A549 (cell line): Measurements from ENCODE around the gene NDUFC2. TPM values are rescaled to one million over a fixed set of nuclear protein-coding genes. Genes with fewer than 3 reads are reported as not detected.
"Not testable (repeated sequence)": the region's sequence is repeated elsewhere in the genome, so short reads cannot be mapped to it uniquely, and the experiment has no call there.

Experiments
- ATAC-seq, 2 experiments: fragments of 200-7000 bp in 1 of 2; fragments of >200 bp in 1 of 2; cut with Nextera tagmentation in 1 of 2; cut with Tn5 transposase in 1 of 2; 3 replicates each; pipeline versions ENCODE4 v1.8.0 to v1.9.1; 2018 to 2020; ENCODE audit warnings: mild to moderate bottlenecking in 1 of 2, moderate library complexity in 1 of 2
- CTCF ChIA-PET: fragments of 300-600 bp; sonication (Branson Sonifier 250); formaldehyde crosslinking; extraction: SDS; loops from one replicate; lab custom pipeline; 2021; ENCODE audit warnings: antibody characterized with exemption, inconsistent platforms; lab: Yijun Ruan, JAX
- POLR2A ChIA-PET: fragments of 350-600 bp; formaldehyde crosslinking; extraction: SDS; loops from one replicate; lab custom pipeline; 2021; ENCODE audit warnings: antibody characterized with exemption, inconsistent platforms; lab: Yijun Ruan, JAX
- DNase-seq, 2 experiments: peaks; one replicate each; pipeline versions ENCODE4 v3.0.0 to v3.0.0-alpha.2; 2011 to 2016; ENCODE audit warnings: low read depth in 1 of 2, low spot score in 1 of 2
- FAIRE-seq: peaks from 2 replicates; lab custom pipeline; 2011; peaks lifted over from hg19 to GRCh38; lab: Jason Lieb, UNC
- H3K27ac ChIP-seq, 2 experiments: fragments of >200 bp; sonication (Bioruptor Twin); formaldehyde crosslinking; 3 replicates each; pipeline ENCODE4 v1.5.1; 2016 to 2017
- H3K4me1 ChIP-seq: fragments of >200 bp; sonication (Bioruptor Twin); formaldehyde crosslinking; 3 replicates; pipeline ENCODE4 v1.6.1; 2016
- H3K4me2 ChIP-seq: fragments of >200 bp; sonication (Bioruptor Twin); formaldehyde crosslinking; 3 replicates; pipeline ENCODE4 v1.6.1; 2016
- H3K4me3 ChIP-seq: fragments of >200 bp; sonication (Bioruptor Twin); formaldehyde crosslinking; 3 replicates; pipeline ENCODE4 v1.5.1; 2016
- H3K9me3 ChIP-seq: fragments of >200 bp; sonication (Bioruptor Twin); formaldehyde crosslinking; 3 replicates; pipeline ENCODE4 v1.6.1; 2016
- BHLHE40 ChIP-seq: IDR thresholded peaks from 2 replicates; pipeline ENCODE4 v1.6.1; 2012; ENCODE audit warnings: low read depth, low read length, inconsistent platforms
- CBX2 ChIP-seq: fragments of 200-600 bp; sonication (generic); IDR thresholded peaks from 2 replicates; pipeline ENCODE4 v1.6.1; 2016; ENCODE audit warnings: low read depth, mild to moderate bottlenecking, borderline replicate concordance
- CBX8 ChIP-seq: fragments of 200-600 bp; sonication (generic); IDR thresholded peaks from 2 replicates; pipeline ENCODE4 v1.6.1; 2016
- CEBPB ChIP-seq, 2 experiments: fragments of >200 bp in 1 of 2; sonication (Bioruptor Twin) in 1 of 2; formaldehyde crosslinking in 1 of 2; IDR thresholded peaks; 2 replicates each; pipeline ENCODE4 v1.6.1; 2012 to 2016
- EHF ChIP-seq: fragments of 250-450 bp; sonication (Bioruptor Pico); IDR thresholded peaks from 2 replicates; pipeline ENCODE4 v1.5.0; 2020; ENCODE audit warnings: mild to moderate bottlenecking
- EHMT2 ChIP-seq: fragments of 200-600 bp; sonication (generic); IDR thresholded peaks from 2 replicates; pipeline ENCODE4 v1.6.1; 2016; ENCODE audit warnings: antibody characterized with exemption, low read depth, mild to moderate bottlenecking, moderate library complexity
- EP300 ChIP-seq, 2 experiments: fragments of >200 bp; sonication (Bioruptor Twin); formaldehyde crosslinking; IDR thresholded peaks; 2 replicates in 1 of 2; 3 replicates in 1 of 2; pipeline ENCODE4 v1.6.1; 2016 to 2017
- HDAC2 ChIP-seq: fragments of 200-600 bp; sonication (generic); IDR thresholded peaks from 2 replicates; pipeline ENCODE4 v1.6.1; 2016
- HOXA7 ChIP-seq: fragments of 250-450 bp; sonication (Bioruptor Pico); IDR thresholded peaks from 2 replicates; pipeline ENCODE4 v1.5.0; 2020; ENCODE audit warnings: mild to moderate bottlenecking, moderate library complexity
- HOXB5 ChIP-seq: fragments of 250-450 bp; sonication (Bioruptor Pico); IDR thresholded peaks from 2 replicates; pipeline ENCODE4 v1.5.0; 2020; ENCODE audit warnings: mild to moderate bottlenecking, moderate library complexity
- JUN ChIP-seq, 2 experiments: fragments of >200 bp; sonication (Bioruptor Twin); formaldehyde crosslinking; IDR thresholded peaks; 2 replicates in 1 of 2; 3 replicates in 1 of 2; pipeline ENCODE4 v1.6.1; 2016 to 2017
- MAFK ChIP-seq: fragments of 450-650 bp; IDR thresholded peaks from 2 replicates; pipeline ENCODE4 v1.6.1; 2014; ENCODE audit not compliant: partially characterized antibody
- MAZ ChIP-seq: fragments of 150-350 bp; IDR thresholded peaks from 2 replicates; pipeline ENCODE4 v1.6.1; 2014; ENCODE audit warnings: antibody characterized with exemption, low read depth, low read length, borderline replicate concordance
- NR3C1 ChIP-seq: fragments of >200 bp; sonication (Bioruptor Twin); formaldehyde crosslinking; IDR thresholded peaks from 3 replicates; pipeline ENCODE4 v1.6.1; 2017
- POLR2A ChIP-seq: IDR thresholded peaks from 2 replicates; pipeline ENCODE4 v1.6.1; 2012; ENCODE audit warnings: mild to moderate bottlenecking, low read length
- POLR2AphosphoS2 ChIP-seq: conservative IDR thresholded peaks from 2 replicates; pipeline ENCODE4 v1.6.1; 2012; ENCODE audit warnings: low read length, improper control_type of control experiment, inconsistent platforms
- RNF2 ChIP-seq: fragments of 200-600 bp; sonication (generic); IDR thresholded peaks from 2 replicates; pipeline ENCODE4 v1.6.1; 2016; ENCODE audit warnings: low read depth, mild to moderate bottlenecking, antibody characterized with exemption, moderate library complexity, borderline replicate concordance
- SREBF2 ChIP-seq: fragments of 450-650 bp; IDR thresholded peaks from 2 replicates; pipeline ENCODE4 v1.6.1; 2014; ENCODE audit warnings: mild to moderate bottlenecking, moderate library complexity
- ZC3H11A ChIP-seq: fragments of 450-650 bp; IDR thresholded peaks from 2 replicates; pipeline ENCODE4 v1.6.1; 2014; ENCODE audit warnings: antibody characterized with exemption, mild to moderate bottlenecking
- WGBS: methylation state at CpG from one replicate; pipeline ENCODE4 v1.1.6; 2017; ENCODE audit errors: missing lambda C conversion rate; 5-methylcytosine and 5-hydroxymethylcytosine counted together
- polyA plus RNA-seq, 4 experiments: library from polyadenylated mRNA; depleted of rRNA in 3 of 4; stranded (reverse); fragments of >200 nt; fragmentation: RNase III in 1 of 4; extraction: RNeasy Plus Mini Kit Qiagen cat#74134 plus additional on column Dnase treatment in 1 of 4; gene quantifications; 2 replicates in 3 of 4; 3 replicates in 1 of 4; pipeline ENCODE4 v1.2.3, GENCODE V29; 2011 to 2017
- TF ChIP-seq, protein P1 (sequence below): fragments of >200 bp; sonication (Bioruptor Twin); formaldehyde crosslinking; IDR thresholded peaks from 3 replicates; pipeline ENCODE4 v1.5.1; 2016
- TF ChIP-seq, protein P2 (sequence below): fragments of >200 bp; sonication (Bioruptor Twin); formaldehyde crosslinking; IDR thresholded peaks from 2 replicates; pipeline ENCODE4 v1.6.1; 2016
- TF ChIP-seq, protein P3 (sequence below): fragments of 250-450 bp; sonication (Bioruptor Pico); IDR thresholded peaks from 2 replicates; pipeline ENCODE4 v1.5.0; 2020; ENCODE audit warnings: low read depth, mild to moderate bottlenecking, moderate library complexity

NDUFC2 gene
- polyA plus RNA-seq, 2 of the 4 experiments (the other 2 are of a cell fraction): 148 to 277 TPM

DNA sequence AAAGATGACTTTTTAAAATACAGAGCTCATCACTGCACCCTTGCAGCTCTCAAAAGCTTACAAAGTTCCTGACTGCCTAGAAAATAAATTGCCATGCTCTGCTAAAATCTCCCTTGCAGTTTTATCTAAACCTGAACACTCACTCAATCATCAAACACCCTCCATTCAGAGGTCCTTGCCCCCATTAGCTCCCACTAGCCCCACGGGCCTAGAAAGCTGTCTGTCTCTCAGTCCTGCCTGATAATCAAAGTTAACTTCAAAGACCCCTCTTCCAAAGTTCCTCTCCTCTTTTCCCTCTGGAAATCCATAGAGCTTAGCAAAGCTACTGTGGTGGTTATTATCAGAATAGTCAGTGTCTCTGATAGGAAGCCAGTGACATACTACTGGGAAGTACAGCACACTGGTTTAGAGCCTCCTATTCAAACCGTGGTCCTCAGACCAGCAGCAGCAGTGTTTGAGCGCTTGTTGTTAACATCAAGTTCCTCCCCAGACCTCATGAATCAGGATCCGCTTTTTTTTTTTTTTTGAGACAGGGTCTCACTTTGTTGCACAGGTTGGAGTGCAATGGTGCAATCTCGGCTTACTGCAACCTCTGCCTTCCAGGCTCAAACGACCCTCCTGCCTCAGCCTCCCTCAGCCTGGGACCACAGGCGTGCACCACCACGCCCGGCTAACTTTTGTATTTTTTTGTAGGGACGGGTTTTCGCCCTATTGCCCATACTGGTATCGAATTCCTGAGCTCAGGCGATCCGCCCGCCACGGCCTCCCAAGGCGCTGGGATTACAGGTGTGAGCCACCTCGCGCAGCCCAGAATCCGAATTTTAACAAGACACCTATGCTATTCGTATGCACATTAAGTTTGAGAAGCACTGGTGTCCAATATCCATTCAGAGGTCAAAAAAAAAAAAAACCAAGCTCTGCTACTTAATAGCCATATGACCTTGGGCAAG is 1.2 kb downstream of the NDUFC2 start:
- FAIRE-seq (no peak), DNase-seq (no peak), ATAC-seq (no peak)
- H3K4me2 ChIP-seq: peak overlapping the region; percentile 97
- peak overlapping the region; percentile 78 for H3K4me3 ChIP-seq
- peaks cover 11% of the 10 kb centered on the region; the same call in 2 of the 3 replicates for H3K4me1 ChIP-seq
- CTCF ChIA-PET: interaction anchor here (0.6 to 1.4 kb wide), 3 partner anchors 9 to 1031 kb away, joined by 3 to 4 read pairs (median 3); no protein-coding TSS in a partner anchor
- H3K27ac ChIP-seq: peak overlapping the region; percentile 89 to 98; a peak in 5 of 6 replicates
- POLR2A ChIA-PET: interaction anchor here (0.6 to 1.9 kb wide), 5 partner anchors 10 to 252 kb away, joined by 3 to 8 read pairs (median 4); partner anchors contain the start of gene ALG8
- TF ChIP-seq, protein P1, sequence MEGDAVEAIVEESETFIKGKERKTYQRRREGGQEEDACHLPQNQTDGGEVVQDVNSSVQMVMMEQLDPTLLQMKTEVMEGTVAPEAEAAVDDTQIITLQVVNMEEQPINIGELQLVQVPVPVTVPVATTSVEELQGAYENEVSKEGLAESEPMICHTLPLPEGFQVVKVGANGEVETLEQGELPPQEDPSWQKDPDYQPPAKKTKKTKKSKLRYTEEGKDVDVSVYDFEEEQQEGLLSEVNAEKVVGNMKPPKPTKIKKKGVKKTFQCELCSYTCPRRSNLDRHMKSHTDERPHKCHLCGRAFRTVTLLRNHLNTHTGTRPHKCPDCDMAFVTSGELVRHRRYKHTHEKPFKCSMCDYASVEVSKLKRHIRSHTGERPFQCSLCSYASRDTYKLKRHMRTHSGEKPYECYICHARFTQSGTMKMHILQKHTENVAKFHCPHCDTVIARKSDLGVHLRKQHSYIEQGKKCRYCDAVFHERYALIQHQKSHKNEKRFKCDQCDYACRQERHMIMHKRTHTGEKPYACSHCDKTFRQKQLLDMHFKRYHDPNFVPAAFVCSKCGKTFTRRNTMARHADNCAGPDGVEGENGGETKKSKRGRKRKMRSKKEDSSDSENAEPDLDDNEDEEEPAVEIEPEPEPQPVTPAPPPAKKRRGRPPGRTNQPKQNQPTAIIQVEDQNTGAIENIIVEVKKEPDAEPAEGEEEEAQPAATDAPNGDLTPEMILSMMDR: no peak
- no peak for TF ChIP-seq RNF2
- no peak for TF ChIP-seq JUN (IDR thresholded peaks at IDR 0.05)
- TF ChIP-seq EHF (CRISPR knock-in tag): no peak
- no peak for TF ChIP-seq ZC3H11A
- WGBS: 34% methylated on average over 21 of the region's 21 CpGs
- no peaks in the 10 kb centered on the region for H3K9me3 ChIP-seq

DNA sequence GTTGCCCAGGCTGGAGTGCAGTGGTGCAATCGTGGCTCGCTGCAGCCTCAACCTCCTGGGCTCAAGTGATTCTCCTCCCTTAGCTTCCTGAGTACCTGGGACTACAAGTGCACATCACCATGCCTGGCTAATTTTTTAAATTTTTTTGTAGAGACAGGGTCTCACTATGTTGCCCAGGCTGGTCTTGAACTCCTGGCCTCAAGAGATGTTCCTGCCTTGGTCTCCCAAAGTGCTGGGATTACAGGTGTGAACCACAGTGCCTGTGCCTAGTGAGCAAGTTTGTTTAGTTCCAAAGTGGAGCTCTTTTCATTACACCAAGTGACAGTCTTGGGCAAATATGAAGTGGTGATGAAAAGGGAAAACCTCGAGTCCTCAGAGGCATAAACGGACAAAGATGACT is 2.1 kb downstream of the NDUFC2 start:
- H3K9me3 ChIP-seq, DNase-seq, POLR2A ChIA-PET, FAIRE-seq, H3K27ac ChIP-seq, ATAC-seq, H3K4me3 ChIP-seq: not testable (repeated sequence)
- CTCF ChIA-PET: interaction anchor here (0.6 to 1.3 kb wide), 2 partner anchors 32 to 1258 kb away, joined by 3 read pairs; no protein-coding TSS in a partner anchor
- WGBS: 94% methylated on average over 4 of the region's 4 CpGs
- Histone ChIP-seq H3K4me1 (peaks cover 11% of the 10 kb centered on the region; the same call in 2 of the 3 replicates), H3K4me2 (peak overlapping the region; percentile 97)

DNA sequence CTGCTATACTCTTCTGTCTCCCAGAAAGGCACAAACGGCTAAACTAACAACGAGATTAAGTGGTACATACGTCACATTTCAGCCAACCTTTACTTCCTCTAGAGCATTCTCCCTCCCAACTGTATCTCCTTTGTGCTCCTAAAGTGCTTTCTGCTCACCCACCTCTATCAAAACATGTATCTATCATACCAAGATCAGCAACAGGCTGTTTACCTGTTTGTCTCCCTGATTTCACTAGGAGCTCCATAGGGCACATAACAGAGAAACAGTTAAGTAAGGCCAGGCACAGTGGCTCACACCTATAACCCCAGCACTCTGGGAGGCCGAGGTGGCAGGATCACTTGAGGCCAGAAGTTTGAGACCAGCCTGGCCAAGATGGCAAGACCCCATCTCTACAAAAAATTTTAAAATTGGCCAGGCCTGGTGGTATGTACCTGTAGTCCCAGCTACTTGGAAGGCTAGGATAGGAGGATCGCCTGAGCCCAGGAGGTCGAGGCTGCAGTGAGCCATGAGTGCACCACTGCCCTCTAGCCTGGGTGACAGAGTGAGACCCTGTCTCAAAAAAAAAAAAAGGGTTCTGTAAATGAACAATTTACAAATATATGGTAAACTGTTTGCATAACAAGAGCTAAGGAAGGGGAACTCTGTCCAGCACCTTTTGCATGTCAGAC is 2.8 kb downstream of the NDUFC2 start:
- WGBS: 85% methylated on average over 6 of the region's 6 CpGs
- Histone ChIP-seq H3K9me3 (no peaks in the 10 kb centered on the region), H3K4me1 (peaks cover 11% of the 10 kb centered on the region; the same call in 2 of the 3 replicates), H3K4me3 (no peak overlapping the region), H3K4me2 (no peak overlapping the region), H3K27ac (no peak overlapping the region)
- ATAC-seq: no peak
- no peak for TF ChIP-seq POLR2AphosphoS2
- no peak for TF ChIP-seq HOXB5 (CRISPR knock-in tag)
- TF ChIP-seq POLR2A: no peak
- TF ChIP-seq BHLHE40: no peak
- TF ChIP-seq CBX2: no peak
- TF ChIP-seq MAZ: no peak
- TF ChIP-seq, protein P2, sequence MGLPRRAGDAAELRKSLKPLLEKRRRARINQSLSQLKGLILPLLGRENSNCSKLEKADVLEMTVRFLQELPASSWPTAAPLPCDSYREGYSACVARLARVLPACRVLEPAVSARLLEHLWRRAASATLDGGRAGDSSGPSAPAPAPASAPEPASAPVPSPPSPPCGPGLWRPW: no peak
- no peak for TF ChIP-seq HDAC2
- no peak for TF ChIP-seq MAFK
- no peak for TF ChIP-seq CBX8
- TF ChIP-seq HOXA7 (CRISPR knock-in tag): no peak
- no peak for TF ChIP-seq CEBPB (IDR thresholded peaks at IDR 0.05)
- TF ChIP-seq SREBF2: no peak
- TF ChIP-seq NR3C1: no peak
- TF ChIP-seq EP300 (IDR thresholded peaks at IDR 0.05): no peak
- TF ChIP-seq EHMT2: no peak
- TF ChIP-seq, protein P3, sequence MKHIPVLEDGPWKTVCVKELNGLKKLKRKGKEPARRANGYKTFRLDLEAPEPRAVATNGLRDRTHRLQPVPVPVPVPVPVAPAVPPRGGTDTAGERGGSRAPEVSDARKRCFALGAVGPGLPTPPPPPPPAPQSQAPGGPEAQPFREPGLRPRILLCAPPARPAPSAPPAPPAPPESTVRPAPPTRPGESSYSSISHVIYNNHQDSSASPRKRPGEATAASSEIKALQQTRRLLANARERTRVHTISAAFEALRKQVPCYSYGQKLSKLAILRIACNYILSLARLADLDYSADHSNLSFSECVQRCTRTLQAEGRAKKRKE: no peak
- DNase-seq: no peak
- ChIA-PET CTCF (interaction anchor here (0.6 to 1.3 kb wide), 3 partner anchors 31 to 1283 kb away, joined by 3 read pairs; no protein-coding TSS in a partner anchor), POLR2A (no interaction called here)
- FAIRE-seq: no peak
